ENCODE results near the gene WWTR1. TPM values are rescaled to one million over a fixed set of nuclear protein-coding genes. Genes with fewer than 3 reads are reported as not detected.

Gene WWTR1
- total RNA-seq, 2 donors from 2014 or later, result 17.3 to 18.5 TPM

DNA sequence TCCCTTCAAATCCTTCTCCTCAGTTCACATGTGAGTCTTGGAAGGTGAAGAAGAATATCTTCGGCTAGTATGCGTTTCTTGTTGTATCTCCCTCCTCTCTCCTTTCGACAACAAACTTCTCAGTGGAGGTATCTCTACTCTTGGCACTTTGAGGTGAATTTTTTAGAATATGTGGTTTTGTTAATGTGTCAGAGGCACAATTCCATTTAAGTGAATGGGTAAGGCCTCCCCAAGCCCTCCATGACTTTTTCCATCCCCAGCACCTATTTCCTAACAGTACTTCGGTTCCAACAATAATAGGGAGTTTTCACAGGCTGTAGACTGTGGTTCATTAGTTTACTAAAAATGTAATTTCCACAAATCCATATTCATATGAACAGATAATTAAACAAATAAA lies 109.2 kb downstream of the WWTR1 start:
- TF ChIP-seq, protein P1, sequence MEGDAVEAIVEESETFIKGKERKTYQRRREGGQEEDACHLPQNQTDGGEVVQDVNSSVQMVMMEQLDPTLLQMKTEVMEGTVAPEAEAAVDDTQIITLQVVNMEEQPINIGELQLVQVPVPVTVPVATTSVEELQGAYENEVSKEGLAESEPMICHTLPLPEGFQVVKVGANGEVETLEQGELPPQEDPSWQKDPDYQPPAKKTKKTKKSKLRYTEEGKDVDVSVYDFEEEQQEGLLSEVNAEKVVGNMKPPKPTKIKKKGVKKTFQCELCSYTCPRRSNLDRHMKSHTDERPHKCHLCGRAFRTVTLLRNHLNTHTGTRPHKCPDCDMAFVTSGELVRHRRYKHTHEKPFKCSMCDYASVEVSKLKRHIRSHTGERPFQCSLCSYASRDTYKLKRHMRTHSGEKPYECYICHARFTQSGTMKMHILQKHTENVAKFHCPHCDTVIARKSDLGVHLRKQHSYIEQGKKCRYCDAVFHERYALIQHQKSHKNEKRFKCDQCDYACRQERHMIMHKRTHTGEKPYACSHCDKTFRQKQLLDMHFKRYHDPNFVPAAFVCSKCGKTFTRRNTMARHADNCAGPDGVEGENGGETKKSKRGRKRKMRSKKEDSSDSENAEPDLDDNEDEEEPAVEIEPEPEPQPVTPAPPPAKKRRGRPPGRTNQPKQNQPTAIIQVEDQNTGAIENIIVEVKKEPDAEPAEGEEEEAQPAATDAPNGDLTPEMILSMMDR (conservative IDR thresholded peaks at IDR 0.05), result no peak
- Histone ChIP-seq H3K9ac (ENCODE audit: extremely low read depth, low read length, poor library complexity, severe bottlenecking) (no peak overlapping the region), H3K27ac (ENCODE audit: low read depth, low read length) (no peak overlapping the region), H3K36me3 (ENCODE audit: control insufficient read depth, insufficient read depth, low read length) (peaks cover 4% of the 10 kb centered on the region), H3K4me1 (ENCODE audit: control insufficient read depth, insufficient read depth, low read length) (no peaks in the 10 kb centered on the region), H3K9me3 (ENCODE audit: control insufficient read depth, low read length) (no peaks in the 10 kb centered on the region), H3K4me3 (ENCODE audit: low read length) (no peak overlapping the region), H3K27me3 (ENCODE audit: control insufficient read depth, insufficient read depth, low read length, poor library complexity, severe bottlenecking) (no peaks in the 10 kb centered on the region)
- H3K27me3 Mint-ChIP-seq (ENCODE audit: insufficient read depth), result no peaks in the 10 kb centered on the region
- no peak overlapping the region for H3K27ac Mint-ChIP-seq
- no peak for DNase-seq
- H3K36me3 Mint-ChIP-seq (ENCODE audit: low read depth), result peaks cover 3% of the 10 kb centered on the region
- peaks cover 33% of the 10 kb centered on the region for H3K4me1 Mint-ChIP-seq
- no peak overlapping the region for H3K4me3 Mint-ChIP-seq
- WGBS, 2 experiments (ENCODE audit: insufficient coverage in 1 of 2, insufficient read length in 1 of 2), result 98% methylated on average over 3 of the region's 4 CpGs; no CpG with 5 or more reads in 1 of the 2 experiments
- no peaks in the 10 kb centered on the region for H3K9me3 Mint-ChIP-seq

DNA sequence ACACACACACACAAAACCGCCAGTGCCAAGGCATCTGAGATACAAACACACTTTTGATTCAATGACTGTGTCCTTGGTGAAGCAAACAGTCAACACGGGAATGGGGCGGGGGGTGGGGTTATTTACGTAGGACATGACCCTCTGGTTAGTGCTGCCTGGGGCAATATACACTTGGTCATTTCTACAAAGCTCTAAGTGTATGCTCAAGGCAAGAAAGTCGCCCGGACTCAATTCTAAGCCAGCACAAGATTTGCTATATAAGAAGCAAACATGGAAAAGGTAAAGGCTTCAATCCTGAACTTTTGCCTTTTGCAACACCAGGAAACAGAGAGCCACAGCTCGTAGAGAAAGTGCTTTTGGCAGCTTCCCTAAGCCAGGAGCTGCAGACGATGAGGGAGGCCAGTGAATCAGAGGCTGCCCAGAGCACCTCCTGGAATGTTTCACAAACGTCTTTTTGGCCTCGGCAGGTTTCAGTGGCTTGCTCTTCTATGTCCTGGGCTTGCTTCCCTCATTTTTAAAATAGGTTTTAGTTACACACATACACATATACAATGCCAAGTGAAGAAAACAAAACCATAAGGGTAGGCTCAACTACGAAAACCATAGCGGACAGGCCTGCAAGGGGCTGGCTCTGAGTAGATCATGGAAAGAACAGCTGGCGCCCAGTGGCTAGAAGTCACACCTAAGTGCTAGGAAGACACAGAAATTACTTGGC lies 109.7 kb downstream of the WWTR1 start:
- Mint-ChIP-seq H3K4me1 (peaks cover 33% of the 10 kb centered on the region), H3K36me3 (ENCODE audit: low read depth) (peaks cover 3% of the 10 kb centered on the region), H3K9me3 (no peaks in the 10 kb centered on the region), H3K27me3 (ENCODE audit: insufficient read depth) (no peaks in the 10 kb centered on the region), H3K27ac (no peak overlapping the region), H3K4me3 (no peak overlapping the region)
- peak overlapping the region; percentile 50 for H3K27ac ChIP-seq (ENCODE audit: low read depth, low read length)
- no peaks in the 10 kb centered on the region for H3K9me3 ChIP-seq (ENCODE audit: control insufficient read depth, low read length)
- TF ChIP-seq, protein P1 (conservative IDR thresholded peaks at IDR 0.05), result no peak
- no peak overlapping the region for H3K9ac ChIP-seq (ENCODE audit: extremely low read depth, low read length, poor library complexity, severe bottlenecking)
- peaks cover 4% of the 10 kb centered on the region for H3K36me3 ChIP-seq (ENCODE audit: control insufficient read depth, insufficient read depth, low read length)
- no peaks in the 10 kb centered on the region for H3K27me3 ChIP-seq (ENCODE audit: control insufficient read depth, insufficient read depth, low read length, poor library complexity, severe bottlenecking)
- WGBS, 2 experiments (ENCODE audit: insufficient coverage in 1 of 2, insufficient read length in 1 of 2), result 68 to 78% methylated on average over 8 to 13 of the region's 13 CpGs
- no peak overlapping the region for H3K4me3 ChIP-seq (ENCODE audit: low read length)
- no peak for DNase-seq
- H3K4me1 ChIP-seq (ENCODE audit: control insufficient read depth, insufficient read depth, low read length), result peaks cover under 1% of the 10 kb centered on the region

DNA sequence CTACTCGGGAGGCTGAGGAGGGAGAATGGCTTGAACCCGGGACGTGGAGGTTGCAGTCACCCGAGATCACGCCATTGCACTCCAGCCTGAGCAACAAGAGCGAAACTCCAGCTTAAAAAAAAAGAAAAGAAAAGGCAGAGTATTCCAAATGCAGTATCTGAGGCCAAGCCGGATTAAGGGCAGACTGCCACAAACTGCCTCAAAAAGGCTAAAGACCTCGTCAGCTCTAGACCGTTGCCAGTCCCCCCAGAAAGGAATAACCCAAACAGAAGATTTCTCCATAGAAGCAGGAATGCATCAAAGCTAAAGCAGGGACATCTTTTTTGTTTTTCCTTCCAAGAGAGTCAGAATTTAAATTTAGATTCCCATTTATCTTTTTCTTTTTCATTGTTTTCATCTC lies 110.4 kb downstream of the WWTR1 start:
- peaks cover 33% of the 10 kb centered on the region for H3K4me1 Mint-ChIP-seq
- H3K36me3 Mint-ChIP-seq (ENCODE audit: low read depth), result peaks cover 3% of the 10 kb centered on the region
- no peaks in the 10 kb centered on the region for H3K9me3 ChIP-seq (ENCODE audit: control insufficient read depth, low read length)
- no peaks in the 10 kb centered on the region for H3K9me3 Mint-ChIP-seq
- H3K27ac ChIP-seq (ENCODE audit: low read depth, low read length), result no peak overlapping the region
- H3K36me3 ChIP-seq (ENCODE audit: control insufficient read depth, insufficient read depth, low read length), result peaks cover 5% of the 10 kb centered on the region
- H3K4me3 ChIP-seq (ENCODE audit: low read length), result no peak overlapping the region
- H3K4me3 Mint-ChIP-seq, result no peak overlapping the region
- TF ChIP-seq, protein P1 (conservative IDR thresholded peaks at IDR 0.05), result no peak
- DNase-seq, result no peak
- no peak overlapping the region for H3K9ac ChIP-seq (ENCODE audit: extremely low read depth, low read length, poor library complexity, severe bottlenecking)
- WGBS, 2 experiments (ENCODE audit: insufficient coverage in 1 of 2, insufficient read length in 1 of 2), result 91 to 94% methylated on average over 8 to 9 of the region's 9 CpGs
- H3K27me3 Mint-ChIP-seq (ENCODE audit: insufficient read depth), result no peaks in the 10 kb centered on the region
- H3K27ac Mint-ChIP-seq, result no peak overlapping the region
- peaks cover 7% of the 10 kb centered on the region for H3K4me1 ChIP-seq (ENCODE audit: control insufficient read depth, insufficient read depth, low read length)
- no peaks in the 10 kb centered on the region for H3K27me3 ChIP-seq (ENCODE audit: control insufficient read depth, insufficient read depth, low read length, poor library complexity, severe bottlenecking)

Data from endodermal cell (in vitro differentiated cells).